Heart right ventricle (tissue), 16 donors: ENCODE measurements around the gene SRSF7. TPM values are rescaled to one million over a fixed set of nuclear protein-coding genes. Genes with fewer than 3 reads are reported as not detected.

Experiments
- ATAC-seq, 8 donors: fragments of 200-7000 bp; cut with Tn5 transposase; one replicate each; pipeline ENCODE4 v1.9.1; 2020; ENCODE audit warnings: mild to moderate bottlenecking in 8 of 8, moderate library complexity in 8 of 8, moderate number of reproducible peaks in 1 of 8
- DNase-seq, 2 donors: peaks; one replicate each; pipeline ENCODE4 v3.0.0-alpha.2; 2020
- H3K27ac ChIP-seq, 10 donors: fragments of 200-600 bp; sonication (generic) in 2 of 10; one replicate each; pipeline versions ENCODE4 v1.5.0 to v1.8.0; 2020 to 2022; ENCODE audit warnings: mild to moderate bottlenecking in 3 of 10
- H3K27me3 ChIP-seq, 7 donors: fragments of 200-600 bp; one replicate each; pipeline ENCODE4 v1.8.0; 2021 to 2022; ENCODE audit warnings: mild to moderate bottlenecking in 2 of 7
- H3K36me3 ChIP-seq, 9 donors: fragments of 200-600 bp; sonication (generic) in 1 of 9; one replicate each; pipeline versions ENCODE4 v1.5.0 to v1.8.0; 2020 to 2022; ENCODE audit warnings: mild to moderate bottlenecking in 2 of 9
- H3K4me1 ChIP-seq, 9 donors: fragments of 200-600 bp; sonication (generic) in 1 of 9; one replicate each; pipeline versions ENCODE4 v1.5.0 to v1.8.0; 2020 to 2022; ENCODE audit warnings: mild to moderate bottlenecking in 4 of 9
- H3K4me3 ChIP-seq, 10 donors: fragments of 200-600 bp; sonication (generic) in 2 of 10; one replicate each; pipeline versions ENCODE4 v1.5.0 to v1.8.0; 2020 to 2022; ENCODE audit warnings: mild to moderate bottlenecking in 7 of 10, moderate library complexity in 2 of 10
- H3K9me3 ChIP-seq, 11 donors: fragments of 200-600 bp in 10 of 11; sonication (generic) in 2 of 11; one replicate each; pipeline versions ENCODE4 v1.5.0 to v1.8.0; 2013 to 2022; ENCODE audit warnings: mild to moderate bottlenecking in 2 of 11, control low read depth in 1 of 11, moderate library complexity in 1 of 11
- WGBS, 2 donors: extraction: QIAGEN DNeasy Blood & Tissue Kit; methylation state at CpG; one replicate each; pipeline ENCODE4 v1.1.7; 2013; ENCODE audit warnings: inconsistent platforms in 1 of 2; 5-methylcytosine and 5-hydroxymethylcytosine counted together
- intact Hi-C, 10 donors: fragments of 100-400 bp; cut with DNase I; formaldehyde crosslinking; loops; one replicate each; pipeline versions ENCODE4 v1.11.1 to v1.14.2; 2022
- polyA plus RNA-seq, 2 donors: library from polyadenylated mRNA; stranded (reverse); fragments of 200-250 nt; gene quantifications; one replicate each; pipeline ENCODE4 v1.2.3, GENCODE V29; 2013
- total RNA-seq, 10 donors: library from RNA; stranded (reverse); fragmentation: NEBNext Ultra II Directional in 3 of 10; extraction: Animal tissue kit (Norgen Biotek cat#: 25700) in 3 of 10; gene quantifications; one replicate each; pipeline versions ENCODE4 v1.2.1 to v1.2.4, GENCODE V29; 2021 to 2023
- TF ChIP-seq, protein P1 (sequence below), 9 donors: fragments of 200-600 bp; sonication (generic) in 2 of 9; IDR thresholded peaks; one replicate each; pipeline versions ENCODE4 v1.5.0 to v1.8.0; 2021 to 2022; ENCODE audit warnings: antibody characterized with exemption in 9 of 9, mild to moderate bottlenecking in 5 of 9, moderate library complexity in 1 of 9
- donor health status: Arrhythmogenic right ventricular cardiomyopathy.
- donor health status: ischemic (EF 13 %, LVEDD 7.1; RV severe dilation, severe dysfunction).
- donor health status: healthy with polysubstance abuse.
- donor health status: DM: no; HTN: yes; CAD: no.
- donor health status: DM: no; HTN: no; CAD: no.
- donor health status: ischemic (EF 25% LVEDD 6.9; RV normal size, moderate dysfunction).
- donor health status: ischemic (EF 25% LVEDD 5.7; RV mildly dilated, moderate dysfunction).
- donor health status: healthy.
- donor health status: DM: yes; HTN: yes; CAD: no.
- donor health status: Ischemic cardiomyopathy.
- donor health status: ischemic (EF 35%, LVEDD 5.7; RV mildly dilated, moderate dysfunction).
- donor health status: nonischemic (EF 11% LVEDD 7.7; RV severe dilation, severe dysfunction).
- donor health status: DM: yes; HTN: yes; CAD: no.
- donor health status: PGD.
- donor health status: ischemic (EF 29% LVEDD 5.4; RV normal size, mild dysfunction).
- donor health status: nonischemic (EF 23%, LVEDD 6.1; RV moderate dilation, normal function).

The SRSF7 gene
- total and polyA plus RNA-seq, 12 donors, result 33.2 to 98.8 (median 49.5) TPM

DNA sequence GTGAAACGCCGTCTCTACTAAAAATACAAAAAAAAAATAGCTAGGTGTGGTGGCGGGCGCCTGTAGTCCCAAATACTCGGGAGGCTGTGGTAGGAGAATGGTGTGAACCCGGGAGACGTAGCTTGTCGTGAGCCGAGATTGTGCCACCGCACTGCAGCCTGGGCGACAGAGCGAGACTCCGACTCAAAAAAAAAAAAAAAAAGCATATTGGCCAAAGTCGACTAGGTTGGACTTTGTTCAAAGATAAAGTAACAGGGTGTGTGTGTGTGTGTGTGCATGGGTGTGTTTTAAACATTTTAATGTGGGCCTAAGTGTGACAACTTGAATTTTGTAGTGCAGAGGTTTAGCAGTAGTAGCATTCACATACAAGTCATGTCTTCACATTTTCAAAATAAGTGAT is 38.5 kb upstream of the SRSF7 start:
- no peak overlapping the region for H3K4me3 ChIP-seq
- H3K4me1 ChIP-seq, result peaks cover 0 to 4% (median 0%) of the 10 kb centered on the region in 9 donors
- H3K36me3 ChIP-seq, result no peaks in the 10 kb centered on the region
- TF ChIP-seq, protein P1, sequence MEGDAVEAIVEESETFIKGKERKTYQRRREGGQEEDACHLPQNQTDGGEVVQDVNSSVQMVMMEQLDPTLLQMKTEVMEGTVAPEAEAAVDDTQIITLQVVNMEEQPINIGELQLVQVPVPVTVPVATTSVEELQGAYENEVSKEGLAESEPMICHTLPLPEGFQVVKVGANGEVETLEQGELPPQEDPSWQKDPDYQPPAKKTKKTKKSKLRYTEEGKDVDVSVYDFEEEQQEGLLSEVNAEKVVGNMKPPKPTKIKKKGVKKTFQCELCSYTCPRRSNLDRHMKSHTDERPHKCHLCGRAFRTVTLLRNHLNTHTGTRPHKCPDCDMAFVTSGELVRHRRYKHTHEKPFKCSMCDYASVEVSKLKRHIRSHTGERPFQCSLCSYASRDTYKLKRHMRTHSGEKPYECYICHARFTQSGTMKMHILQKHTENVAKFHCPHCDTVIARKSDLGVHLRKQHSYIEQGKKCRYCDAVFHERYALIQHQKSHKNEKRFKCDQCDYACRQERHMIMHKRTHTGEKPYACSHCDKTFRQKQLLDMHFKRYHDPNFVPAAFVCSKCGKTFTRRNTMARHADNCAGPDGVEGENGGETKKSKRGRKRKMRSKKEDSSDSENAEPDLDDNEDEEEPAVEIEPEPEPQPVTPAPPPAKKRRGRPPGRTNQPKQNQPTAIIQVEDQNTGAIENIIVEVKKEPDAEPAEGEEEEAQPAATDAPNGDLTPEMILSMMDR (IDR thresholded peaks at IDR 0.05), result no peak
- DNase-seq (no peak), ATAC-seq (no peak)
- intact Hi-C loops, result no loop called here
- 89 to 96% methylated on average over 14 of the region's 14 CpGs for WGBS, 2 donors
- no peak overlapping the region for H3K27ac ChIP-seq
- H3K9me3 ChIP-seq, result no peaks in the 10 kb centered on the region
- H3K27me3 ChIP-seq, result no peaks in the 10 kb centered on the region

DNA sequence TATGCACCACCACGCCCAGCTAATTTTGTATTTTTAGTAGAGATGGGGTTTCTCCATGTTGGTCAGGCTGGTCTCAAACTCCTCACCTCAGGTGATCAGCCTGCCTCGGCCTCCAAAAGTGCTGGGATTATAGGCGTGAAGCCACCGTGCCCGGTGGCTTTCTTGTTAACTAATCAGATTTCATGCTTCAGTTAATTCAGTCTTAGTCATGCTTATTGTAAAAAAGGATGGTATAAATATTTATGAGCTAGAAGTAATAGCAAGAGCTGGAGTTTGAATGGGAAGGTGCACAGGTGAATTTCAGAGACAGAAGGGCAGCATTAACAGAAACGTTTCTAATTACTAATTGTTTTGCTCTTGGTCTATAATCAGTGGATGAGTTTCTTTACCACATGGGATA is 37.1 kb upstream of the SRSF7 start:
- H3K4me3 ChIP-seq, result no peak overlapping the region
- intact Hi-C loops, result no loop called here
- no peaks in the 10 kb centered on the region for H3K27me3 ChIP-seq
- peaks cover 0 to 4% (median 0%) of the 10 kb centered on the region in 9 donors for H3K4me1 ChIP-seq
- H3K36me3 ChIP-seq, result peaks cover 0 to 3% (median 0%) of the 10 kb centered on the region in 9 donors
- ATAC-seq, result no peak
- 93 to 96% methylated on average over 6 of the region's 6 CpGs for WGBS, 2 donors
- DNase-seq, result no peak
- no peaks in the 10 kb centered on the region for H3K9me3 ChIP-seq
- TF ChIP-seq, protein P1 (IDR thresholded peaks at IDR 0.05), result no peak
- H3K27ac ChIP-seq, result no peak overlapping the region

DNA sequence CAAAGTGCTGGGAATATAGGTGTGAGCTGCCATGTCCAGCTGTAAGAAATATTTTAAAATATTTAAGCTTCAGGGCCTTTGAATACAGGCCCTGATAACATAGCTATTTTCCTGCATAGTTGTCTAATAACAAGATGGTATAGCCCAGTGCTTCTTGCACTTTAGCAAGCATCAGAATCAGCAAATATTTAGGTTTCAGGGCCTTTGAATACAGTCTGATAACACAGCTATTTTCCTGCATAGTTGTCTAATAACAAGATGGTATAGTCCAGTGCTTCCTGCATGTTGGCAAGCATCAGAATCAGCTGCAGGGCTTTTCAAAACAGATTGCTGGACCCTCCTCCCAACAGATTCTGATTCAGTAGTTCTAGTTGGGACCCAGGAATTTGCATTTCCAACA is 32.4 kb upstream of the SRSF7 start:
- Histone ChIP-seq H3K27me3 (no peaks in the 10 kb centered on the region), H3K9me3 (no peaks in the 10 kb centered on the region), H3K27ac (no peak overlapping the region), H3K36me3 (peaks cover 0 to 31% (median 12%) of the 10 kb centered on the region in 9 donors), H3K4me1 (peaks cover 0 to 8% (median 6%) of the 10 kb centered on the region in 9 donors), H3K4me3 (no peak overlapping the region)
- intact Hi-C loops, result no loop called here
- TF ChIP-seq, protein P1 (IDR thresholded peaks at IDR 0.05), result no peak
- DNase-seq (no peak), ATAC-seq (no peak)

DNA sequence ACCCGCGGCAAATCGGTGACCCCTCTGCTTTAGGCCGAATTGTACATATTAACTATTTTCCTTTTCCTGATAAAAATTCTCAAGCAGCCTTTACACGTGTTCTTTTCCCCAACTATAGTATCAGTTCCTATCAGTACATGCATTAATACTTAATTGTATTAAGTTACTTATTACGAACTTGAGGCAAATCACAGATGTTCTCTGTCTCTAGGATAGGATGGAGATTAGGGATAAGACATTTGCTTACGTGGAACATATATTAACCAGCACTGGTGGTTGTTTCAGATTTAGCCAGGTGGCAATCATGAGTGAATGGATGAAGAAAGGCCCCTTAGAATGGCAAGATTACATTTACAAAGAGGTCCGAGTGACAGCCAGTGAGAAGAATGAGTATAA is 27.5 kb upstream of the SRSF7 start:
- H3K9me3 ChIP-seq, result no peaks in the 10 kb centered on the region
- peak overlapping the region; percentile 45 to 84 (median 64) for H3K4me3 ChIP-seq
- peak overlapping the region in 8 of 10 donors; percentile 13 to 79 (median 68) for H3K27ac ChIP-seq
- H3K36me3 ChIP-seq, result peaks cover 0 to 29% (median 12%) of the 10 kb centered on the region in 9 donors
- intact Hi-C loops, result no loop called here
- peaks cover 0 to 9% (median 0%) of the 10 kb centered on the region in 7 donors for H3K27me3 ChIP-seq
- WGBS, 2 donors, result 16% methylated on average over 8 of the region's 8 CpGs
- TF ChIP-seq, protein P1 (IDR thresholded peaks at IDR 0.05), result no peak
- ATAC-seq (no peak), DNase-seq (no peak)
- H3K4me1 ChIP-seq, result peaks cover 2 to 15% (median 9%) of the 10 kb centered on the region in 9 donors
